HG03196 (cell line): ENCODE results near the gene SEMA3C.

ENCODE experiments used
- ATAC-seq: cut with Tn5 transposase; IDR thresholded peaks from one replicate; pipeline ENCODE4 v1.9.1; 2021; ENCODE audit not compliant: unreplicated experiment

SEMA3C gene

GRCh38 chr7:80829527-80829926, 89.3 kb downstream of the SEMA3C start:
- no peak for ATAC-seq

- ATAC-seq = no peak
Observed at GRCh38 chr7:80827239-80827633, 91.6 kb downstream of the SEMA3C start.

DNA sequence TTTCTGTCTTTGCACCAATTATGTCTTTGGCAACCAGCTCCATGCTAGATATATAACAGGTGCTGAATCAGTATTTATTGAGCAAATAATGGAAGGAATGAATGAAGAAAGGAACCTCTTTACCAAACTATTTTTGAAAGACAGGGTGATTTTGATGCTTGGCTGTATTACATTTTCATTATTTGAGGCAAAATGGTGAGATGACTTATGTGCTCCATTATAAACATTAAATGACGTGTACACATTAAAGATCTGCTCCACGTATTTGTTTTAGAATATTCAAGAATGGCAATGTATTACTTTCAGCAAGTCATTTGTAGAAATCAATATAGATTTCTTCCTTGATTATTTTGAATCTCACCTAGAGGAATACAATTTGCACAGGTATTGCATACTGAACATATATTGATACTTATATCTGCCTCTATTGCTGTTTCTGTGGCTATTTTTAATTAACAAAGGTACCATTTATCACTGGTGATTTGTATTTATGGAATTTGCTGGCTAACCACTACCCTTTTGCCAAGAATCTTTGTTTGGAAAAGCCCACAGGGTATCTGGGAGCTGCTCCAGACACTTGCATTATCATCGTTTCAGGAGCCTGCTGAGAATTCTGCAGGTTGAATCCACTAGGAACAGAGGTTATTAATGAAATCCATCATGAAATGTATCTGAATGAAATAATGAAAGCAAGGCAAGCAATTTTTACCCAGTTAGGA, 92.2 kb downstream of the SEMA3C start:
- ATAC-seq = no peak

DNA sequence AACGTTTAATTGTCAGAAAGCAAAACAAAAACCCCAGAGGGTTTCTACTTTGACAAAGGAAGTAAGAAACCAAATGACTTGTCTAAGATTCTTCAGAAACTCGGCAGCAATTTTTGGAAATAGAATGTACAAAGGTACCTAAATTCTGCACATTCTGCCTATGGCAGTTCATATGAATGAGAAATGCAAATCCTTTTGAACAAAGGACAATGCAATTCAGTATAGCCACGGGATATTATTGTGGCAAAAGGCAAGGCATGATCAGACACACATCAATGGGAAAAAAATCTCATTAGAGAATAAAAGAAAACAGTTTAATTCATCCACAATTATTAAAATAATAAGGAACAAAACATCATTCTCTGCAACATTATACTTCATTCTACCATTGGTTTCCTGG, 93.4 kb downstream of the SEMA3C start:
- ATAC-seq = no peak

DNA sequence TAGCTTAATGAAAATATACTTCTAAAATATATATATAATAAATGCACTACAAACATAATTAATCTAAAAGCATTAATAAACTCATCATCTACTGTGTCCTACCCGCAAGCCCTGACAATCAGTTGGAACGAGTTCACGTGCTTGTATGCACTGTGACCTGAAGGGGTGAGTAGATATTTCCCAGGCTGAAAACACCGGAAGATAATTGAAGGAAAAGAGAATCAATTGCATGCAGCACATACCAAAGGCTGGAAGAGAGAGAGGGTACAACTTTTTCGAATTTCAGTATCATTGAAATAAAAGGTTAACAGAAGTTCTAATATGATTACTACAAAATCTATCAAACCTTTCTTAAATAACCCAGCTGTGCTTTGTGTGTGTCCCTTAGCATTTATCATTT, 94.6 kb downstream of the SEMA3C start:
- no peak for ATAC-seq

DNA sequence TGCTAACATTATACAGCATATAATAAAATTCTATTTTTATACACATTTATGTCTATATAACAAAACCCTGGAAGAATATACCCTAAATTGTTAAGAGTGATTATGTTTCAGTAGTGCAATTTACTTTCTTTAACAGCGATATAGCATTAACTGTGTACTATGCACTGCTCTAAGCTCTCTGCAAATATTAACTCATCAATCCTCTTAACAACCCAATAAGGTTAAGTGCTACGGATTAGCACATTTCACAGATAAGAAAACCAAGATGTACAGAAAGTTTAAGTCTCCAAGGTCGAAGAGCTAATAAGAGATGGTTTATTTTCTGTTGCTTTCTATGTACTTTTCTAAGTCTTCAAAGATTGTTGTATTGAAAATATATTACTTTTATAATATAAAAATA, 95.8 kb downstream of the SEMA3C start:
- ATAC-seq = no peak

DNA sequence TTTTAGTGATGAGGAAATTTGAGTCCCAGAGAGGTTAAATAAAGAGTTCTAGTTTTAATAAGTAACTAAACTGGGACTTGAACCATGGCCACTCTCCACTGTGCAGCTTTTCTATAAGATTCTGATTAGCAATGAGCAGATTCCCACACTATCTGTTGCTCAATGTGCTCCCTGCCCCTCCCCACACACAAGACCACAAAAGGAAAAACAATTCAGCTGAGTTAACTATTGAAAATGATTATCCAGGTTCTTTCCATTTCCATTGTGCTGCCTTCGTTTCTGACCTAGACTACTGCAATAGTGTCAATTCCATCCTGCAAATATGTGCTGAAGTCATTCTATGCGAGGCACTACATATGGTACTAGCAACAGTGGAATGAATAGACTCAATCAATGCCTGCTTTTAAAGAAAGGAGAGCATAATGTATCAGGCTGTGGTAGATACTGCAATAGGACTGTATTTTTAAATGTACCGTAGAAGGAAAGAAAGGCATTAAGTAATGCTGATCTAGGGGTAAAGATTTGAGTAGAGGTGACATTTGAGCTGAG, 97.0 kb downstream of the SEMA3C start:
- ATAC-seq = no peak

GRCh38 chr7:80819503-80819902, 99.3 kb downstream of the SEMA3C start:
- ATAC-seq = no peak

DNA sequence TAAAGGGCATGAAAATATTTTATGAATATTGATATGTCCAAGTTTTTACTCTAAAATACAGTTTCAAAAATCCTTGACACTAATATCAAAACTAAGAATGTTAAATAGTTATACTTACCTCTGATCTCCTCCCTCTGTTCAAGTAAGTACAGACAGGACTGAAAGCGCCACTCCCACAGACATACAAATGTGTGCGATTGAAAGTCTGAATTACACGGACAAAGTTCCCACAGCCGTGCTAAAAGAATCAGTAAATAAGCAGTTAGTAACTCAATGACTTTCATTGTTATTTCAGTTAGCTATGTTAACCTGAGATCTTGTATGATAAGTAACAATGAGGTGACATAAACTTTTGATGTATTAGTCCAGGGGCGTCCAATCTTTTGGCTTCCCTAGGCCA, 100.7 kb downstream of the SEMA3C start:
- no peak for ATAC-seq

DNA sequence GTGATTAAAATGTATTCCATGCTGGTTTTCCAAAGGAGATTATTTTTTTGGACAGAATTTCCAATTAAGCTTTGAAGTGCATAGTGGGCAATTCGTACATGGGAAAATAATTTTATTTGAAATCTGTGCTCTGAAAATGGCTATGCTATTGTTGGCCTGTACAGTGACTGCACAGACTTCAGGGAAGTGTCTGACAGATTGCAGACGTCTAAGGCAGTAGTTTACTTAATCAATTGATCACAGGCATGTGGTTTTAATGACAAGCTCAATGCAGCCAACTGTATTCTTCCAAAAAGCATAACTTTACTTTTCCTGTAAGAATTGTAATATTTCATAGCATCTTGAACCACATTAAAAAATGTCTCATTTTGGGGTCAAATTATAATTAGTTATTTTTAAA, 102.0 kb downstream of the SEMA3C start:
- ATAC-seq = no peak

DNA sequence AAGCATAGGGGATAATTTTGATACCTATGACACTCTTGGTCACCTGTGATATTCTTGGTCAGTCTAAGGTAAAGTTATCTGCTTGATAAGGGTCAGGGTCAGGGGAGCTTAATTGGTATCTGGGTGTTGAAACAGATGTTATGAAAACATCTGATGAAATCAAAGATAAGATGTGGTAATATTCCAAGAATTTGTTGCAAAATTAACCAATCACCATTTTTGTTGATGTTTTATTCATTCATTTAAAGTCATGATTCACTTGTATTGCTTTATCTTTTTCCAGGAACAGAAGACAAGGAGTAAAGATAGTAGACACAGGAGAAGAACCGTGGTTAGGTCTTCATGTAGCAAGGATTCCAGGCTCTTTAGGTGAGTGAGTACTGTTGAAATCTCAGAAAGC, 103.1 kb downstream of the SEMA3C start:
- no peak for ATAC-seq

DNA sequence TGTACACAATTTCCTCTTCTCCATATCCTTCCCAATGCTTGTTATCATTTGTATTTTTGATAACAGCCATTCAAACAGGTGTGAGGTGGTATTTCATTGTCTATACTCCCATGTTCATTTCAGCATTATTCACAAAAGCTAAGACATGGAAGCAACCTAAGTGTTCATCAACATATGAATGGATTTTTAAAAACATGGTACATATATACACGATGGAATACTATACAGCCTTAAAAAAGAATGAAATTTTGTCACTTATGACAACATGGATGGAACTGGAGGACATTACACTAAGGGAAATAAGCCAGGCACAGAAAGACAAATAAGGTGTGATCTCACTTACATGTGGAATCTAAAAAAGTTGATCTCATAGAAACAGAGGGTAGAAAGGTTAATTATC, 109.3 kb downstream of the SEMA3C start:
- ATAC-seq = no peak

DNA sequence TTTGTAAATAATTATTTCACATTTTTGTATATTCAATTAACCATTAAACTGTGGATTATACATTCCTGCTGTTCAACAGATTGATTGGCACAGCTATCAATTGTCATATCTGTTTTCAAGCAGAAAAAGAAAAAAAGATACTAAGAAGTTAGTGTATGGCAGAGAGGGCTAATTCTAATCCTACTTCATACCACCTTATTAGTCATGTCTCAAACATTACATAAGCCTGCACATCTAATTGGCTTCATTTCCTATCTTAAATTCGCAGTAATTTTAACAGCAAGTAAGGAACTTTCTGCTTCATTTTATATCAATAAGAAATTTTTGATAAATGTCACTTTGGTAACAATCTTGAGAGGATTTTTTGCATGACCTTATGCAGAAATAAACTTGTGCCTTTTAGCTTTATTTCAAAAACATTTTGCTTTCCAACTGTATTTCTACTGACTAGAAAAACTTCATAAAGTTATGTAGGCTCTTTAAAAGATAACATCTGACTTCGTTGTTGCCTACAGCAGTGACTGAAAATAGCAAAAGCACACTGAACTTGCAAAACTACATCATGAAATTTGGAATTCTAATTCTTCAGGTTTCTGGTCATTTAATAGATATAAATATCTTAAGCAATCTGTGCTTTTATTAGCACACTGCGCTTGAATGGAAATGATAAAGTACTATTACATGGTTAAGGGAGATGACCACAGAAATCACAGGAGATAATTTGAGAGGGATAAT, 111.5 kb downstream of the SEMA3C start:
- ATAC-seq = no peak

DNA sequence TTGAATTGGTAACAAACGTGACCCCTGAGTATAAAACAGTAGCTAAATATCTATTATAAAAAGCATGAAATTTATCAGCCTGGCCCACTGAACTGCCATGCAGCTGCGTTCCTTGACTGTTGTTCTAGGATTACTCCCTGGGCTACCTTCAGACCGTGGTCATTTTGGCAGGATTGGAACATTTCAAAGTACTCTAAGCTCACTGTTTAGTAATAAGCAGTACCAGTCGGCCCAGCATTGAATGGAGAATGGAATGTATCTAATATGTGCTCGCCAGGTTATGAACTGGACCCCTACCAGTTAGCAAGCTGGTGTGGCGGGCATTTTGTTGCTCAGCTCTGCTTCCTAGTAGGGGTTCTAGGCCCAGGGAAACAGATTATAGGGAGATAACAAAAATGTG, 112.2 kb downstream of the SEMA3C start:
- no peak for ATAC-seq

DNA sequence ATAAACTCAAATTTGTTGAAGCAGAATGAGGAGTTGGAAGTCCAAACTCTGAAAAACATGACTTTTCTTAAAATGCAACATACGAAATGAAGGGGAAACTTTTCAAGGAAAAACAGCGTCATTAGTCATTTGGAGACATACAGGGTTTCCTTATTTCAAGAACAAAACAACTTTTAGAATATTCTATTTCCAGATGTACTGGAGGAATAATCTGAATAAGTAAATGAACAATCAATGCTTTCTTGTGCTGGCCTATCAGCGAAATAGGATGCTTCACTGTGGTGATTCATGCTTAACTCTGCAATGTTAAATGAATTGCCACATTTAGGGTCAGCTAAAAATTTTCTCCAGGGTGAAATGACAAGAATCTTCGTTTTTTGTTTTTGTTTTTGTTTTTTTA, 114.3 kb downstream of the SEMA3C start:
- ATAC-seq = no peak

DNA sequence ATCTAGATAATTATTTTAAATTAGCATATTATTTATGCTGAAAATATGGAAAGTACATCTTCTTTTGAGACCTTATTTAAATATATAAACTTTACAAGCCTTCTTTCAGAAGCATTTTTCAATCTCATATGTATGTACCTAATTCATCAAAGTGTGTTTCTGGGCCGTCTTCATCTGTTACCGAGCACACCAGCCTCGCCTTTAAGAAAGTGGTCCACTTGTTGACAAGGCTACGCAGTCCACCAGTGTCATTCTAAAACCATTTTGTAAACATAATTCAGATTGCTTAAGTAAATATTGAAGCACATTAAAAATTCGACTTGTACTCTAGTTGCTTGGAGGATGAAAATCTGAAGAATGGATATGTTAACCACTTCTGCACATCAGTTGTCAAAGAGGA, 116.3 kb downstream of the SEMA3C start:
- no peak for ATAC-seq

GRCh38 chr7:80794631-80795573, 123.9 kb downstream of the SEMA3C start:
- no peak for ATAC-seq

DNA sequence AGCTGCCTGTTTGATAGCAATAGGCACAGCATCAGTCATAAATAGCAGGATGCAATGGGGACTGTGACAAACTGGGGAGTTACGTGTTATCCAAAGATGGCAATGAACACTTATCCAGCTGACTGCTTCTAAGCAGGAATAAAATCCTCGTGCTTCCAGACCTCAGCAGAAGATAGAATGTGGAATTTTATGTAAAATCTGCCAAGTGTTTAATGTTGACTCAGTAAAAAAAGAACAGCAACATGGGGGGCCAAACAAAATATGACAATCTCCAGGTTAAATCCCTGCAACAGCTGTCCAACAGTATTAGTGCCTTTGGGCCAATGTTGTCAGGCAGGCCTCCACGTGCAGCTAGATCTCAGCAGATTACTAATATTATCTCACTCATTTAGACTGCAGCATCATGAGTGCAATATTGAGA, 127.3 kb downstream of the SEMA3C start:
- ATAC-seq = no peak

DNA sequence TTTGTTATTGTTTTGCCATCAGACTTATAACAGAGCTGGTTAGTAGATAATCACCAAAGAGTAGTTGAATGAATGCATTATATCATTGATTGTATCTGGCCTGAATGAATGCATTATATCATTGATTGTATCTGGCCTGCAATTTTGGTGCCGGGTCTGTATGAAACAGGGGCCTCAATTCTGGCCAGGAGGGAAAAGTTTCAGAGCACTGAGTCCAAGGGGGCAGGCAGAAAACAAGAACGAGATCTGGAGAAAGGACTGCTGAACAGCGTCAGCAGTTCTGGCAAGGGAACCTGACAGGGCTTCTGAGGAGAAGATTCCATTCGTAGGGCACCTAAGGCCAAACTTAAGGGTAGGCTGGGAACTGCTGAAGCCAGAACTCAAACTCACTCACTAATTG, 128.0 kb downstream of the SEMA3C start:
- ATAC-seq = no peak

- ATAC-seq = no peak
Observed at GRCh38 chr7:80787721-80788120, 131.1 kb downstream of the SEMA3C start.

GRCh38 chr7:80785961-80786536, 132.8 kb downstream of the SEMA3C start:
- no peak for ATAC-seq
